ENCODE measurements around the gene HOXB4. TPM values are rescaled to one million over a fixed set of nuclear protein-coding genes. Genes with fewer than 3 reads are reported as not detected.

Gene HOXB4
- total RNA-seq, 1 experiment from 2014 or later = not detected

DNA sequence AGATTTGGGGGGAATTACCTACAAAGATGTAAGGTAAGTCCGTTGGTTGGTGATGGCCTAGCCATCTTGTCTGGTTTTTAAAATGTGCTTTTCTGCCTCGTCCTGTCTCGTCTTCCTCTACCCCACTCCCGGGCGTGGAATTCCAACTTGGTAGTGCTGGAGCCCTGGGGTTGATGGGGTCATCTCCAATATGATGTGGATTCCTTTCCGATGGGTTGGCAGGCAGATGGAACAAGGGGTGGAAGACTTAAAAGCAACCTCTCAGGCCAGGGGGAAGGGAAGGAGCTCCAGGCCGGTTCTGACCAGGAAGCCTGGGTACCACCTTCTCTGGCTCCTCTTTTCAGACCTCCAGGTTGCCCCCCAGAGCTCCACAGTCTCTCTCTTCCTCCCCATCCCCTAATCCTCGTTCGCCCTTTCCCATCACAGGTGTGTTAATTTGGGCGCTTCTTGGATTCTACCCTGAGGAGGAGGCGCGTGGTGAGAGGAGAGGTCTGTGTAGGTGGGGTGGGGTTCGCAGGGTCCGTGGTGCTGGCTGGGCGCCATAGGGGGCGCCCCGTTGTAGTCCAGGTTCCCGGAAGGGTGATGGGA is 28.1 kb downstream of the HOXB4 start:
- Histone ChIP-seq H2BK20ac (ENCODE audit: low read depth, low read length, poor library complexity, severe bottlenecking) (no peak overlapping the region), H3K27me3 (ENCODE audit: insufficient read depth, low read length) (peaks cover 93% of the 10 kb centered on the region), H3K56ac (ENCODE audit: insufficient read length, low read depth, low read length) (no peak overlapping the region), H4K8ac (replicated peaks; ENCODE audit: insufficient read length, low read depth, low read length) (no peak overlapping the region), H2AFZ (ENCODE audit: low read length) (no peak overlapping the region), H3T11ph (ENCODE audit: low read length) (no peak overlapping the region), H4K5ac (ENCODE audit: insufficient read length, low read depth, low read length) (no peak overlapping the region), H3K4ac (ENCODE audit: low read depth, low read length) (no peak overlapping the region), H2AK5ac (ENCODE audit: insufficient read length, low read length) (no peak overlapping the region), H3K14ac (ENCODE audit: insufficient read depth, low read length) (no peak overlapping the region), H4K91ac (ENCODE audit: insufficient read length, low read depth, low read length) (no peak overlapping the region), H3K4me2 (ENCODE audit: insufficient read depth, insufficient read length, low read length) (no peak overlapping the region), H2BK15ac (ENCODE audit: low read depth, low read length) (no peak overlapping the region), H3K23ac (ENCODE audit: insufficient read length, low read depth, low read length) (no peak overlapping the region), H3K18ac (ENCODE audit: insufficient read length, low read depth, low read length) (no peak overlapping the region), H2BK12ac (ENCODE audit: insufficient read length, low read depth, low read length) (no peak overlapping the region), H3K4me1 (ENCODE audit: insufficient read depth, low read length) (peaks cover 3% of the 10 kb centered on the region; the same call in 1 of the 2 replicates), H3K23me2 (ENCODE audit: insufficient read length, low read depth, low read length, poor library complexity, severe bottlenecking) (no peaks in the 10 kb centered on the region), H3K79me2 (ENCODE audit: insufficient read depth, low read length) (no peaks in the 10 kb centered on the region), H3K9ac (ENCODE audit: extremely low read depth, insufficient read length, low read length) (no peak overlapping the region), H4K20me1 (ENCODE audit: control insufficient read depth, insufficient read depth, insufficient read length) (peaks cover 3% of the 10 kb centered on the region), H2BK5ac (ENCODE audit: insufficient read length, low read length) (no peak overlapping the region), H3K9me3 (ENCODE audit: control insufficient read depth, low read depth, low read length) (no peaks in the 10 kb centered on the region), H2BK120ac (ENCODE audit: low read depth, low read length, poor library complexity, severe bottlenecking) (no peak overlapping the region), H3K79me1 (ENCODE audit: insufficient read depth, low read depth, low read length, poor library complexity, severe bottlenecking) (no peaks in the 10 kb centered on the region), H3K27ac (ENCODE audit: insufficient read length, low read depth, low read length) (no peak overlapping the region)
- Mint-ChIP-seq H3K36me3 (ENCODE audit: insufficient read depth in 1 of 3, low read depth in 3 of 3) (no peaks in the 10 kb centered on the region), H3K27me3 (ENCODE audit: low read depth) (peaks cover 100% of the 10 kb centered on the region), H3K4me3 (peak overlapping the region in 1 of 2 experiments; percentile 23; a peak in 1 of 5 replicates), H3K9me3 (peaks cover 11 to 17% of the 10 kb centered on the region in 2 experiments; a peak in 4 of 5 replicates), H3K27ac (no peak overlapping the region), H3K4me1 (peaks cover 31 to 58% of the 10 kb centered on the region in 2 experiments)
- TF ChIP-seq, protein P1, sequence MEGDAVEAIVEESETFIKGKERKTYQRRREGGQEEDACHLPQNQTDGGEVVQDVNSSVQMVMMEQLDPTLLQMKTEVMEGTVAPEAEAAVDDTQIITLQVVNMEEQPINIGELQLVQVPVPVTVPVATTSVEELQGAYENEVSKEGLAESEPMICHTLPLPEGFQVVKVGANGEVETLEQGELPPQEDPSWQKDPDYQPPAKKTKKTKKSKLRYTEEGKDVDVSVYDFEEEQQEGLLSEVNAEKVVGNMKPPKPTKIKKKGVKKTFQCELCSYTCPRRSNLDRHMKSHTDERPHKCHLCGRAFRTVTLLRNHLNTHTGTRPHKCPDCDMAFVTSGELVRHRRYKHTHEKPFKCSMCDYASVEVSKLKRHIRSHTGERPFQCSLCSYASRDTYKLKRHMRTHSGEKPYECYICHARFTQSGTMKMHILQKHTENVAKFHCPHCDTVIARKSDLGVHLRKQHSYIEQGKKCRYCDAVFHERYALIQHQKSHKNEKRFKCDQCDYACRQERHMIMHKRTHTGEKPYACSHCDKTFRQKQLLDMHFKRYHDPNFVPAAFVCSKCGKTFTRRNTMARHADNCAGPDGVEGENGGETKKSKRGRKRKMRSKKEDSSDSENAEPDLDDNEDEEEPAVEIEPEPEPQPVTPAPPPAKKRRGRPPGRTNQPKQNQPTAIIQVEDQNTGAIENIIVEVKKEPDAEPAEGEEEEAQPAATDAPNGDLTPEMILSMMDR (conservative IDR thresholded peaks at IDR 0.05) = no peak
- DNase-seq = no peak
- WGBS (ENCODE audit: extremely low coverage, insufficient read length, low lambda C conversion rate) = no CpG with 5 or more reads among the region's 18 CpGs

All from H9 (cell line).